HCT116 (cell line): ENCODE results near the gene RPL14. TPM values are rescaled to one million over a fixed set of nuclear protein-coding genes. Genes with fewer than 3 reads are reported as not detected.

Experiments used
- ATAC-seq: fragments of 200-7000 bp; cut with Tn5 transposase; 2 replicates; pipeline ENCODE4 v1.9.1; 2020; ENCODE audit warnings: mild to moderate bottlenecking, moderate library complexity
- BruUV-seq: library from RNA; stranded (reverse); fragments of 400-500 nt; replicated peaks from 2 replicates; lab custom pipeline; 2021; lab: Mats Ljungman, UMichigan
- CTCF ChIA-PET: fragments of 300-600 bp; sonication (Branson Sonifier 250); formaldehyde crosslinking; loops from one replicate; lab custom pipeline; 2021; ENCODE audit warnings: antibody characterized with exemption; lab: Charles Lee
- POLR2A ChIA-PET: fragments of 300-600, 350-600 bp; sonication (Branson Sonifier 250); formaldehyde crosslinking; loops from one replicate; lab custom pipeline; 2021; ENCODE audit warnings: antibody characterized with exemption; lab: Charles Lee
- RAD21 ChIA-PET, 2 experiments: fragments of 300-600 bp; sonication (Branson Sonifier 250); formaldehyde crosslinking; loops; one replicate each; lab custom pipeline; 2023; ENCODE audit warnings: low total read pairs in 2 of 2; ENCODE audit not compliant: uncharacterized antibody in 2 of 2, unreplicated experiment in 2 of 2, low non-redundant PET in 1 of 2; lab: Charles Lee
- DNase-seq: peaks from one replicate; pipeline ENCODE4 v3.0.0-alpha.2; 2010; ENCODE audit warnings: low read depth, low spot score
- H2AFZ ChIP-seq: fragments of 200-600 bp; shearing (Covaris generic), sonication (generic); 2 replicates; pipeline ENCODE4 v1.6.1; 2017; ENCODE audit warnings: low read depth, mixed run types, mixed read lengths, antibody characterized with exemption, low read length; ENCODE audit not compliant: poor library complexity, severe bottlenecking
- H3K27ac ChIP-seq: 2 replicates; pipeline ENCODE4 v1.5.1; 2012; ENCODE audit warnings: low read depth, low read length
- H3K27me3 ChIP-seq: fragments of 200-600 bp; sonication (generic); 2 replicates; pipeline ENCODE4 v1.6.1; 2016; ENCODE audit warnings: mixed run types, low read length, mixed read lengths; ENCODE audit not compliant: insufficient read depth
- H3K36me3 ChIP-seq, 2 experiments: fragments of 200-500 bp in 1 of 2; fragments of 200-600 bp in 1 of 2; sonication (Bioruptor generic) in 1 of 2; sonication (generic) in 1 of 2; 2 replicates each; pipeline versions ENCODE4 v1.5.1 to v1.6.1; 2014 to 2016; ENCODE audit warnings: low read length in 2 of 2, inconsistent platforms in 1 of 2, mixed read lengths in 1 of 2, mixed run types in 1 of 2; ENCODE audit not compliant: insufficient read depth in 2 of 2, control insufficient read depth in 1 of 2
- H3K4me1 ChIP-seq, 2 experiments: fragments of 200-600 bp in 1 of 2; sonication (generic) in 1 of 2; 2 replicates each; pipeline versions ENCODE4 v1.5.1 to v1.6.1; 2012 to 2017; ENCODE audit warnings: low read length in 2 of 2, inconsistent platforms in 1 of 2, mild to moderate bottlenecking in 1 of 2, mixed read lengths in 1 of 2, mixed run types in 1 of 2, moderate library complexity in 1 of 2; ENCODE audit not compliant: insufficient read depth in 2 of 2, control insufficient read depth in 1 of 2
- H3K4me2 ChIP-seq: fragments of 200-600 bp; sonication (generic); 2 replicates; pipeline ENCODE4 v1.6.1; 2017; ENCODE audit warnings: mixed run types, low read length, mixed read lengths
- H3K4me3 ChIP-seq, 2 experiments: fragments of 200-600 bp in 1 of 2; sonication (generic) in 1 of 2; replicated peaks in 1 of 2; 2 replicates each; pipeline ENCODE4 v1.5.1; 2011 to 2016; ENCODE audit warnings: low read length in 2 of 2, control low read depth in 1 of 2, low read depth in 1 of 2, mild to moderate bottlenecking in 1 of 2, mixed read lengths in 1 of 2, mixed run types in 1 of 2
- H3K79me2 ChIP-seq: fragments of 200-600 bp; sonication (generic); 2 replicates; pipeline ENCODE4 v1.6.1; 2017; ENCODE audit warnings: mild to moderate bottlenecking, mixed run types, low read length, moderate library complexity, mixed read lengths; ENCODE audit not compliant: insufficient read depth
- H3K9ac ChIP-seq: fragments of 200-600 bp; sonication (generic); 2 replicates; pipeline ENCODE4 v1.6.1; 2016; ENCODE audit warnings: low read length, mixed read lengths
- H3K9me2 ChIP-seq: fragments of 200-600 bp; sonication (generic), shearing (Covaris generic); 2 replicates; pipeline ENCODE4 v1.6.1; 2017; ENCODE audit warnings: mixed run types, mild to moderate bottlenecking, moderate library complexity; ENCODE audit not compliant: insufficient read depth
- H3K9me3 ChIP-seq, 2 experiments: fragments of 200-500 bp in 1 of 2; fragments of 200-600 bp in 1 of 2; sonication (Bioruptor generic) in 1 of 2; sonication (generic) in 1 of 2; 2 replicates each; pipeline ENCODE4 v1.6.1; 2014 to 2017; ENCODE audit warnings: low read length in 2 of 2, mixed read lengths in 2 of 2, inconsistent platforms in 1 of 2, low read depth in 1 of 2, mild to moderate bottlenecking in 1 of 2, mixed run types in 1 of 2, moderate library complexity in 1 of 2; ENCODE audit not compliant: control insufficient read depth in 1 of 2, insufficient read depth in 1 of 2
- H4K20me1 ChIP-seq: fragments of 200-600 bp; sonication (generic), shearing (Covaris generic); 2 replicates; pipeline ENCODE4 v1.6.1; 2017; ENCODE audit warnings: mixed run types, mild to moderate bottlenecking, moderate library complexity; ENCODE audit not compliant: insufficient read depth
- CEBPB ChIP-seq: IDR thresholded peaks from 2 replicates; pipeline ENCODE4 v1.6.1; 2012; ENCODE audit warnings: low read depth
- CTCF ChIP-seq, 3 experiments: fragments of 200-600 bp in 1 of 3; sonication (generic) in 1 of 3; IDR thresholded peaks in 2 of 3; conservative IDR thresholded peaks in 1 of 3; 2 replicates each; pipeline ENCODE4 v1.5.1; 2012 to 2017; ENCODE audit warnings: low read depth in 2 of 3, low read length in 2 of 3, antibody characterized with exemption in 1 of 3, borderline replicate concordance in 1 of 3, control low read depth in 1 of 3, mild to moderate bottlenecking in 1 of 3, mixed read lengths in 1 of 3, mixed run types in 1 of 3, moderate library complexity in 1 of 3; ENCODE audit not compliant: insufficient read depth in 1 of 3
- ELF1 ChIP-seq: IDR thresholded peaks from 2 replicates; pipeline ENCODE4 v1.6.1; 2012; ENCODE audit warnings: low read depth, borderline replicate concordance
- MAX ChIP-seq: IDR thresholded peaks from 2 replicates; pipeline ENCODE4 v1.6.1; 2012
- POLR2A ChIP-seq: IDR thresholded peaks from 2 replicates; pipeline ENCODE4 v1.7.0; 2011; ENCODE audit warnings: borderline replicate concordance; ENCODE audit not compliant: insufficient read depth, insufficient read length; ENCODE audit errors: extremely low read depth
- POLR2AphosphoS5 ChIP-seq: IDR thresholded peaks from 2 replicates; pipeline ENCODE4 v1.6.1; 2011; ENCODE audit warnings: mild to moderate bottlenecking, low read depth, low read length, moderate library complexity
- RAD21 ChIP-seq: IDR thresholded peaks from 2 replicates; pipeline ENCODE4 v1.6.1; 2012; ENCODE audit warnings: low read depth, mild to moderate bottlenecking
- TCF7L2 ChIP-seq: IDR thresholded peaks from 2 replicates; pipeline ENCODE4 v1.7.0; 2011; ENCODE audit warnings: borderline replicate concordance, inconsistent platforms; ENCODE audit not compliant: insufficient read depth, insufficient read length; ENCODE audit errors: extremely low read depth
- ZNF274 ChIP-seq: fragments of 200-500 bp; sonication (Bioruptor generic); IDR thresholded peaks from 2 replicates; pipeline ENCODE4 v1.6.1; 2014; ENCODE audit warnings: mild to moderate bottlenecking, low read depth, low read length, inconsistent platforms
- intact Hi-C: fragments of 100-400 bp; cut with micrococcal nuclease; formaldehyde crosslinking; loops from 2 replicates; pipeline ENCODE4 v1.10.0; 2022
- total RNA-seq: library from RNA; stranded (reverse); gene quantifications from one replicate; pipeline ENCODE4 v1.2.1, GENCODE V29; 2021; ENCODE audit not compliant: unreplicated experiment

Gene RPL14
- total RNA-seq, 1 experiment from 2014 or later = 2,938 TPM

GRCh38 chr3:40505599-40506462, 48.7 kb downstream of the RPL14 start, which contains the start of gene ZNF620:
TSS of gene ZNF620 (plus strand) at chr3:40506039. CDS start at chr3:40506353, 314 bp downstream.
- intact Hi-C loops = loop anchor here (2.0 kb wide), 2 partner anchors 19 to 29 kb away; partner anchors contain the start of genes ZNF619 and ZNF621
- RAD21 ChIA-PET = interaction anchor here (0.9 to 1.3 kb wide), 2 partner anchors 18 to 19 kb away, joined by 3 to 4 read pairs; partner anchors contain the start of gene ZNF621 (in 1 of the 2)
- Histone ChIP-seq H3K9me2 (no peaks in the 10 kb centered on the region), H3K4me1 (peaks cover 11 to 29% of the 10 kb centered on the region in 2 experiments), H3K27ac (peak within 1 kb of the TSS; percentile 73), H3K79me2 (peaks cover 4% of the 10 kb centered on the region; the same call in 1 of the 2 replicates), H3K9me3 (no peaks in the 10 kb centered on the region), H3K4me2 (peak within 1 kb of the TSS; percentile 91), H4K20me1 (no peaks in the 10 kb centered on the region), H3K4me3 (peak within 1 kb of the TSS; percentile 79 to 86), H3K9ac (peak within 1 kb of the TSS; percentile 75), H3K27me3 (no peaks in the 10 kb centered on the region), H3K36me3 (peaks cover 4 to 6% of the 10 kb centered on the region in 2 experiments; a peak in 3 of 4 replicates), H2AFZ (peak within 1 kb of the TSS; percentile 89)
- DNase-seq = peak; percentile 76
- CTCF ChIA-PET = interaction anchor here (0.7 to 1.7 kb wide), 4 partner anchors 13 to 197 kb away, joined by 3 to 5 read pairs (median 4); partner anchors contain the start of genes EIF1B and ZNF621
- ATAC-seq = peak; percentile 88
- TF ChIP-seq POLR2AphosphoS5 (peak; percentile 85), CEBPB (no peak), ELF1 (no peak), POLR2A (peak; percentile 82), ZNF274 (no peak), CTCF (IDR thresholded peaks at IDR 0.05 in 2 of 3, conservative IDR thresholded peaks at IDR 0.05 in 1 of 3; ENCODE audit: borderline replicate concordance in 1 of 3, insufficient read depth in 1 of 3, low read depth in 2 of 3, low read length in 2 of 3) (peak in 2 of 3 experiments; percentile 42 to 51; a peak in 4 of 6 replicates), RAD21 (peak; percentile 35; the same call in 1 of the 2 replicates), TCF7L2 (peak; percentile 11), MAX (peak; percentile 72)
- TSS peak; percentile 93 for BruUV-seq
- POLR2A ChIA-PET = interaction anchor here (0.9 to 2.3 kb wide), 6 partner anchors 10 to 49 kb away, joined by 3 to 35 read pairs (median 4); partner anchors contain the start of genes RPL14, ZNF619 and ZNF621
